Measurements from ENCODE around the gene ADAMTS20.

Gene ADAMTS20

GRCh38 chr12:43436597-43436996 is 115.4 kb downstream of the ADAMTS20 start:
- Histone ChIP-seq H2AFZ (ENCODE audit: low read depth, low read length, severe bottlenecking) (no peak overlapping the region), H3K79me2 (ENCODE audit: insufficient read depth, low read length) (no peaks in the 10 kb centered on the region), H3F3A (ENCODE audit: insufficient read depth) (no peaks in the 10 kb centered on the region), H3K4me3 (ENCODE audit: insufficient read depth, low read length, poor library complexity, severe bottlenecking) (no peak overlapping the region), H4K20me1 (ENCODE audit: low read depth, low read length) (no peaks in the 10 kb centered on the region), H3K9me2 (replicated peaks; ENCODE audit: insufficient read depth, low read length) (no peaks in the 10 kb centered on the region), H3K9ac (ENCODE audit: low read length) (no peak overlapping the region), H3K9me3 (ENCODE audit: insufficient read depth, low read length) (no peaks in the 10 kb centered on the region), H3K4me2 (ENCODE audit: low read depth, low read length, poor library complexity, severe bottlenecking) (no peak overlapping the region), H3K27me3 (ENCODE audit: low read length) (no peaks in the 10 kb centered on the region), H3K27ac (ENCODE audit: low read depth, low read length) (no peak overlapping the region), H3K36me3 (ENCODE audit: low read length) (no peaks in the 10 kb centered on the region)
- TF ChIP-seq CTCF (IDR thresholded peaks at IDR 0.05; ENCODE audit: insufficient read depth, low read length, poor library complexity, severe bottlenecking) (no peak), EZH2phosphoT487 (conservative IDR thresholded peaks at IDR 0.05; ENCODE audit: low read length) (no peak)

- TF ChIP-seq CTCF (IDR thresholded peaks at IDR 0.05; ENCODE audit: insufficient read depth, low read length, poor library complexity, severe bottlenecking) = no peak
- TF ChIP-seq EZH2phosphoT487 (conservative IDR thresholded peaks at IDR 0.05; ENCODE audit: low read length) = no peak
Measured at GRCh38 chr12:43434614-43435013, 117.4 kb downstream of the ADAMTS20 start.

GRCh38 chr12:43428088-43428600 is 123.9 kb downstream of the ADAMTS20 start:
- no peaks in the 10 kb centered on the region for H3K36me3 ChIP-seq (ENCODE audit: low read length)
- TF ChIP-seq EZH2phosphoT487 (conservative IDR thresholded peaks at IDR 0.05; ENCODE audit: low read length) = no peak
- no peak for TF ChIP-seq CTCF (IDR thresholded peaks at IDR 0.05; ENCODE audit: insufficient read depth, low read length, poor library complexity, severe bottlenecking)
- no peaks in the 10 kb centered on the region for H4K20me1 ChIP-seq (ENCODE audit: low read depth, low read length)
- H2AFZ ChIP-seq (ENCODE audit: low read depth, low read length, severe bottlenecking) = no peak overlapping the region
- no peak overlapping the region for H3K4me3 ChIP-seq (ENCODE audit: insufficient read depth, low read length, poor library complexity, severe bottlenecking)
- no peak overlapping the region for H3K27ac ChIP-seq (ENCODE audit: low read depth, low read length)
- no peaks in the 10 kb centered on the region for H3K9me2 ChIP-seq (replicated peaks; ENCODE audit: insufficient read depth, low read length)
- no peaks in the 10 kb centered on the region for H3K9me3 ChIP-seq (ENCODE audit: insufficient read depth, low read length)
- no peaks in the 10 kb centered on the region for H3K27me3 ChIP-seq (ENCODE audit: low read length)
- no peak overlapping the region for H3K9ac ChIP-seq (ENCODE audit: low read length)
- H3F3A ChIP-seq (ENCODE audit: insufficient read depth) = no peaks in the 10 kb centered on the region
- no peaks in the 10 kb centered on the region for H3K79me2 ChIP-seq (ENCODE audit: insufficient read depth, low read length)
- no peak overlapping the region for H3K4me2 ChIP-seq (ENCODE audit: low read depth, low read length, poor library complexity, severe bottlenecking)

More at GRCh38 chr12:43434614-43435013, 117.4 kb downstream of the ADAMTS20 start:
- H3K36me3 ChIP-seq (ENCODE audit: low read length) = no peaks in the 10 kb centered on the region
- H3K79me2 ChIP-seq (ENCODE audit: insufficient read depth, low read length) = no peaks in the 10 kb centered on the region
- H3K9me3 ChIP-seq (ENCODE audit: insufficient read depth, low read length) = no peaks in the 10 kb centered on the region
- no peaks in the 10 kb centered on the region for H3K9me2 ChIP-seq (replicated peaks; ENCODE audit: insufficient read depth, low read length)
- no peaks in the 10 kb centered on the region for H4K20me1 ChIP-seq (ENCODE audit: low read depth, low read length)
- H3K9ac ChIP-seq (ENCODE audit: low read length) = no peak overlapping the region
- no peak overlapping the region for H2AFZ ChIP-seq (ENCODE audit: low read depth, low read length, severe bottlenecking)
- H3K4me2 ChIP-seq (ENCODE audit: low read depth, low read length, poor library complexity, severe bottlenecking) = no peak overlapping the region
- no peak overlapping the region for H3K4me3 ChIP-seq (ENCODE audit: insufficient read depth, low read length, poor library complexity, severe bottlenecking)
- no peaks in the 10 kb centered on the region for H3F3A ChIP-seq (ENCODE audit: insufficient read depth)
- H3K27ac ChIP-seq (ENCODE audit: low read depth, low read length) = no peak overlapping the region
- H3K27me3 ChIP-seq (ENCODE audit: low read length) = no peaks in the 10 kb centered on the region
